Measurements from ENCODE around the gene FOXC1. TPM values are rescaled to one million over a fixed set of nuclear protein-coding genes. Genes with fewer than 3 reads are reported as not detected.

FOXC1 gene
- total and polyA plus RNA-seq, 10 of the 15 experiments (the other 5 are each of a cell fraction or from before 2014, with no cell fraction given) = 0.13 to 1.5 (median 0.48) TPM; not detected in 2

GRCh38 chr6:1591926-1592325 is 17.8 kb upstream of the FOXC1 start:
- RAD21 ChIA-PET (ENCODE audit: unreplicated experiment) = no interaction called here
- Histone ChIP-seq H3K9me3 (replicated peaks; ENCODE audit: control insufficient read depth, insufficient read depth, low read length) (no peaks in the 10 kb centered on the region; the same call in 2 of the 3 replicates), H4K20me1 (ENCODE audit: control insufficient read depth, insufficient read depth) (no peaks in the 10 kb centered on the region), H3K9ac (ENCODE audit: control insufficient read depth, insufficient read depth, low read length) (no peak overlapping the region), H3K36me3 (ENCODE audit: control insufficient read depth in 2 of 2, insufficient read depth in 2 of 2, low read length in 1 of 2) (no peaks in the 10 kb centered on the region), H3K4me2 (ENCODE audit: control insufficient read depth, insufficient read depth) (no peak overlapping the region), H3K4me1 (ENCODE audit: control insufficient read depth, insufficient read depth, low read length) (no peaks in the 10 kb centered on the region), H3K27ac (ENCODE audit: control insufficient read depth, insufficient read depth) (no peak overlapping the region), H2AFZ (ENCODE audit: control insufficient read depth, low read depth, low read length) (no peak overlapping the region), H3K27me3 (replicated peaks in 1 of 2; ENCODE audit: control insufficient read depth in 2 of 2, insufficient read depth in 2 of 2, low read length in 1 of 2) (peaks cover 0 to 1% of the 10 kb centered on the region in 2 experiments; a peak in 1 of 4 replicates), H3K79me2 (ENCODE audit: control insufficient read depth, insufficient read depth, low read length) (no peaks in the 10 kb centered on the region), H3K4me3 (no peak overlapping the region)
- 64% methylated on average over 6 of the region's 6 CpGs for WGBS (ENCODE audit: insufficient coverage, insufficient replicate concordance, low lambda C conversion rate, missing lambda C conversion rate)
- intact Hi-C loops (cut with micrococcal nuclease; ENCODE audit: unreplicated experiment) (loop anchor here (10.0 kb wide), 1 partner anchor 853 kb away; no protein-coding TSS in a partner anchor), in situ Hi-C loops (cut with MboI) (loop anchor here (5.0 to 25.0 kb wide), 3 partner anchors 760 to 1345 kb away; partner anchors contain the start of gene MYLK4)
- BruUV-seq (replicated peaks) = no TSS peak
- CTCF ChIA-PET = interaction anchor here (0.6 to 1.7 kb wide), 6 partner anchors 11 to 1043 kb away, joined by 3 to 8 read pairs (median 4); no protein-coding TSS in a partner anchor
- no peak for ATAC-seq
- POLR2A ChIA-PET = interaction anchor here (0.6 to 0.9 kb wide), 2 partner anchors 8 to 19 kb away, joined by 3 to 4 read pairs; no protein-coding TSS in a partner anchor
- no peak for FAIRE-seq
- SMC1A ChIA-PET (ENCODE audit: uncharacterized antibody, unreplicated experiment) = interaction anchor here (0.9 to 1.1 kb wide), 3 partner anchors 13 to 616 kb away, joined by 3 read pairs; no protein-coding TSS in a partner anchor
- no peak for TF ChIP-seq ZZZ3 (IDR thresholded peaks at IDR 0.05; ENCODE audit: control insufficient read depth, insufficient read length, low read depth)
- TF ChIP-seq RB1 (IDR thresholded peaks at IDR 0.05; ENCODE audit: borderline replicate concordance) = no peak
- no peak for TF ChIP-seq ETV6 (conservative IDR thresholded peaks at IDR 0.05 in 1 of 2, IDR thresholded peaks at IDR 0.05 in 1 of 2; ENCODE audit: borderline replicate concordance in 1 of 2, low read depth in 1 of 2)
- DNase-seq (ENCODE audit: low read depth, low spot score) = no peak

GRCh38 chr6:1592852-1593251 is 16.9 kb upstream of the FOXC1 start:
- Histone ChIP-seq H3K4me3 (no peak overlapping the region), H3K27me3 (replicated peaks in 1 of 2; ENCODE audit: control insufficient read depth in 2 of 2, insufficient read depth in 2 of 2, low read length in 1 of 2) (peaks cover 0 to 1% of the 10 kb centered on the region in 2 experiments; a peak in 1 of 4 replicates), H3K36me3 (ENCODE audit: control insufficient read depth in 2 of 2, insufficient read depth in 2 of 2, low read length in 1 of 2) (no peaks in the 10 kb centered on the region), H3K9ac (ENCODE audit: control insufficient read depth, insufficient read depth, low read length) (no peak overlapping the region), H3K9me3 (replicated peaks; ENCODE audit: control insufficient read depth, insufficient read depth, low read length) (no peaks in the 10 kb centered on the region; the same call in 2 of the 3 replicates), H2AFZ (ENCODE audit: control insufficient read depth, low read depth, low read length) (no peak overlapping the region), H4K20me1 (ENCODE audit: control insufficient read depth, insufficient read depth) (no peaks in the 10 kb centered on the region), H3K27ac (ENCODE audit: control insufficient read depth, insufficient read depth) (no peak overlapping the region), H3K79me2 (ENCODE audit: control insufficient read depth, insufficient read depth, low read length) (no peaks in the 10 kb centered on the region), H3K4me2 (ENCODE audit: control insufficient read depth, insufficient read depth) (no peak overlapping the region), H3K4me1 (ENCODE audit: control insufficient read depth, insufficient read depth, low read length) (no peaks in the 10 kb centered on the region)
- ChIA-PET RAD21 (ENCODE audit: unreplicated experiment) (no interaction called here), POLR2A (interaction anchor here (0.9 kb wide), 1 partner anchor 20 kb away, joined by 3 read pairs; no protein-coding TSS in a partner anchor), SMC1A (ENCODE audit: uncharacterized antibody, unreplicated experiment) (interaction anchor here (0.6 to 1.1 kb wide), 2 partner anchors 356 to 511 kb away, joined by 3 read pairs; no protein-coding TSS in a partner anchor), CTCF (interaction anchor here (0.9 to 1.7 kb wide), 3 partner anchors 35 to 1042 kb away, joined by 3 to 8 read pairs (median 4); no protein-coding TSS in a partner anchor)
- FAIRE-seq (no peak), DNase-seq (ENCODE audit: low read depth, low spot score) (no peak), ATAC-seq (no peak)
- in situ Hi-C loops (cut with MboI) (loop anchor here (5.0 to 25.0 kb wide), 3 partner anchors 759 to 1344 kb away; partner anchors contain the start of gene MYLK4), intact Hi-C loops (cut with micrococcal nuclease; ENCODE audit: unreplicated experiment) (loop anchor here (10.0 kb wide), 1 partner anchor 852 kb away; no protein-coding TSS in a partner anchor)
- TF ChIP-seq SREBF1 (IDR thresholded peaks at IDR 0.05; ENCODE audit: low read length) (no peak), POLR2AphosphoS5 (IDR thresholded peaks at IDR 0.05; ENCODE audit: low read length) (no peak), POLR2A (IDR thresholded peaks at IDR 0.05; ENCODE audit: low read depth, low read length) (no peak), SUZ12 (IDR thresholded peaks at IDR 0.05; ENCODE audit: unreplicated experiment) (no peak), SMAD5 (IDR thresholded peaks at IDR 0.05; ENCODE audit: low read depth) (no peak), NFYA (IDR thresholded peaks at IDR 0.05; ENCODE audit: borderline replicate concordance, low read depth, low read length) (no peak), IRF4 (IDR thresholded peaks at IDR 0.05; ENCODE audit: low read depth, low read length) (no peak), MYC (IDR thresholded peaks at IDR 0.05; ENCODE audit: insufficient read depth, insufficient read length, insufficient replicate concordance, low read length, severe bottlenecking) (no peak), BRCA1 (IDR thresholded peaks at IDR 0.05; ENCODE audit: low read depth, low read length) (no peak), PML (IDR thresholded peaks at IDR 0.05; ENCODE audit: low read length) (no peak), MEF2A (IDR thresholded peaks at IDR 0.05; ENCODE audit: insufficient read depth, low read depth, low read length) (no peak), NFIC (IDR thresholded peaks at IDR 0.05; ENCODE audit: low read depth, low read length) (no peak), CREB1 (IDR thresholded peaks at IDR 0.05; ENCODE audit: low read depth) (no peak), POLR2AphosphoS2 (IDR thresholded peaks at IDR 0.05; ENCODE audit: low read depth, low read length) (no peak)
- BruUV-seq (replicated peaks) = no TSS peak
- WGBS (ENCODE audit: insufficient coverage, insufficient replicate concordance, low lambda C conversion rate, missing lambda C conversion rate) = 70% methylated on average over 8 of the region's 8 CpGs

Data from GM12878 (cell line).